ENCODE results near the gene ADAMTS2. TPM values are rescaled to one million over a fixed set of nuclear protein-coding genes. Genes with fewer than 3 reads are reported as not detected.

ADAMTS2 gene
- total RNA-seq, 2 experiments from 2014 or later = not detected

GRCh38 chr5:179336871-179337795 lies 8.1 kb downstream of the ADAMTS2 start:
- ChIA-PET POLR2A (no interaction called here), CTCF (no interaction called here)
- Mint-ChIP-seq H3K9me3 (ENCODE audit: insufficient read depth) (no peaks in the 10 kb centered on the region), H3K36me3 (ENCODE audit: low read depth) (no peaks in the 10 kb centered on the region), H3K4me1 (ENCODE audit: low read depth) (no peaks in the 10 kb centered on the region), H3K4me3 (no peak overlapping the region), H3K27me3 (ENCODE audit: low read depth) (peaks cover 5% of the 10 kb centered on the region), H3K27ac (no peak overlapping the region)
- ATAC-seq (no peak), DNase-seq (no peak)

GRCh38 chr5:179336126-179336870 lies 9.0 kb downstream of the ADAMTS2 start:
- ChIA-PET POLR2A (no interaction called here), CTCF (no interaction called here)
- H3K27ac Mint-ChIP-seq = no peak overlapping the region
- H3K36me3 Mint-ChIP-seq (ENCODE audit: low read depth) = no peaks in the 10 kb centered on the region
- DNase-seq = no peak
- H3K4me1 Mint-ChIP-seq (ENCODE audit: low read depth) = no peaks in the 10 kb centered on the region
- H3K27me3 Mint-ChIP-seq (ENCODE audit: low read depth) = no peaks in the 10 kb centered on the region
- no peak overlapping the region for H3K4me3 Mint-ChIP-seq
- no peaks in the 10 kb centered on the region for H3K9me3 Mint-ChIP-seq (ENCODE audit: insufficient read depth)
- no peak for ATAC-seq

- H3K36me3 Mint-ChIP-seq (ENCODE audit: low read depth) = no peaks in the 10 kb centered on the region
- H3K9me3 Mint-ChIP-seq (ENCODE audit: insufficient read depth) = no peaks in the 10 kb centered on the region
- POLR2A ChIA-PET = interaction anchor here (0.6 kb wide), 1 partner anchor 280 kb away, joined by 3 read pairs; no protein-coding TSS in a partner anchor
- CTCF ChIA-PET = no interaction called here
- no peaks in the 10 kb centered on the region for H3K27me3 Mint-ChIP-seq (ENCODE audit: low read depth)
- ATAC-seq = no peak
- no peaks in the 10 kb centered on the region for H3K4me1 Mint-ChIP-seq (ENCODE audit: low read depth)
- no peak for DNase-seq
- no peak overlapping the region for H3K27ac Mint-ChIP-seq
- H3K4me3 Mint-ChIP-seq = no peak overlapping the region
Measured at GRCh38 chr5:179333796-179334761, 11.2 kb downstream of the ADAMTS2 start.

- ATAC-seq = no peak
- ChIA-PET CTCF (no interaction called here), POLR2A (no interaction called here)
- H3K4me3 Mint-ChIP-seq = no peak overlapping the region
- no peak for DNase-seq
- no peaks in the 10 kb centered on the region for H3K4me1 Mint-ChIP-seq (ENCODE audit: low read depth)
- no peaks in the 10 kb centered on the region for H3K27me3 Mint-ChIP-seq (ENCODE audit: low read depth)
- no peak overlapping the region for H3K27ac Mint-ChIP-seq
- H3K36me3 Mint-ChIP-seq (ENCODE audit: low read depth) = no peaks in the 10 kb centered on the region
- no peaks in the 10 kb centered on the region for H3K9me3 Mint-ChIP-seq (ENCODE audit: insufficient read depth)
Measured at GRCh38 chr5:179332741-179333290, 12.4 kb downstream of the ADAMTS2 start.

GRCh38 chr5:179331591-179332375 lies 13.5 kb downstream of the ADAMTS2 start:
- no peak for ATAC-seq
- no peak for DNase-seq
- no peak overlapping the region for H3K27ac Mint-ChIP-seq
- H3K4me3 Mint-ChIP-seq = no peak overlapping the region
- H3K4me1 Mint-ChIP-seq (ENCODE audit: low read depth) = no peaks in the 10 kb centered on the region
- H3K9me3 Mint-ChIP-seq (ENCODE audit: insufficient read depth) = no peaks in the 10 kb centered on the region
- no peaks in the 10 kb centered on the region for H3K36me3 Mint-ChIP-seq (ENCODE audit: low read depth)
- H3K27me3 Mint-ChIP-seq (ENCODE audit: low read depth) = no peaks in the 10 kb centered on the region
- POLR2A ChIA-PET = no interaction called here
- CTCF ChIA-PET = no interaction called here

- H3K9me3 Mint-ChIP-seq (ENCODE audit: insufficient read depth) = no peaks in the 10 kb centered on the region
- DNase-seq = no peak
- no peaks in the 10 kb centered on the region for H3K4me1 Mint-ChIP-seq (ENCODE audit: low read depth)
- CTCF ChIA-PET = no interaction called here
- no peak overlapping the region for H3K27ac Mint-ChIP-seq
- no peaks in the 10 kb centered on the region for H3K36me3 Mint-ChIP-seq (ENCODE audit: low read depth)
- ATAC-seq = no peak
- POLR2A ChIA-PET = no interaction called here
- H3K27me3 Mint-ChIP-seq (ENCODE audit: low read depth) = no peaks in the 10 kb centered on the region
- H3K4me3 Mint-ChIP-seq = no peak overlapping the region
Measured at GRCh38 chr5:179330186-179330900, 14.9 kb downstream of the ADAMTS2 start.

- no peaks in the 10 kb centered on the region for H3K9me3 Mint-ChIP-seq (ENCODE audit: insufficient read depth)
- H3K27me3 Mint-ChIP-seq (ENCODE audit: low read depth) = no peaks in the 10 kb centered on the region
- no peaks in the 10 kb centered on the region for H3K4me1 Mint-ChIP-seq (ENCODE audit: low read depth)
- ATAC-seq = no peak
- ChIA-PET POLR2A (no interaction called here), CTCF (no interaction called here)
- no peak for DNase-seq
- H3K4me3 Mint-ChIP-seq = no peak overlapping the region
- H3K27ac Mint-ChIP-seq = no peak overlapping the region
- H3K36me3 Mint-ChIP-seq (ENCODE audit: low read depth) = no peaks in the 10 kb centered on the region
Measured at GRCh38 chr5:179328291-179328690, 17.0 kb downstream of the ADAMTS2 start.

- no peaks in the 10 kb centered on the region for H3K27me3 Mint-ChIP-seq (ENCODE audit: low read depth)
- H3K9me3 Mint-ChIP-seq (ENCODE audit: insufficient read depth) = no peaks in the 10 kb centered on the region
- H3K4me1 Mint-ChIP-seq (ENCODE audit: low read depth) = no peaks in the 10 kb centered on the region
- no peak overlapping the region for H3K27ac Mint-ChIP-seq
- POLR2A ChIA-PET = no interaction called here
- DNase-seq (no peak), ATAC-seq (no peak)
- H3K36me3 Mint-ChIP-seq (ENCODE audit: low read depth) = no peaks in the 10 kb centered on the region
- CTCF ChIA-PET = no interaction called here
- H3K4me3 Mint-ChIP-seq = no peak overlapping the region
Measured at GRCh38 chr5:179327021-179327735, 18.1 kb downstream of the ADAMTS2 start.

GRCh38 chr5:179326122-179326927 lies 18.9 kb downstream of the ADAMTS2 start:
- no peak for ATAC-seq
- ChIA-PET CTCF (no interaction called here), POLR2A (no interaction called here)
- Mint-ChIP-seq H3K4me3 (no peak overlapping the region), H3K9me3 (ENCODE audit: insufficient read depth) (no peaks in the 10 kb centered on the region), H3K4me1 (ENCODE audit: low read depth) (no peaks in the 10 kb centered on the region), H3K27me3 (ENCODE audit: low read depth) (no peaks in the 10 kb centered on the region), H3K36me3 (ENCODE audit: low read depth) (no peaks in the 10 kb centered on the region), H3K27ac (no peak overlapping the region)
- DNase-seq = no peak

All from activated CD8-positive, alpha-beta T cell treated with anti-CD3 and anti-CD28 coated beads, Interleukin-2, amount 10 ng/mL, durations not matched to agents 7 days and 5 days (primary cell).